Midbrain (tissue), 1 donor: ENCODE measurements around the gene CHPF2.

Experiments used
- DNase-seq: peaks from one replicate; lab custom pipeline; 2025; lab: John Stamatoyannopoulos, UW

CHPF2 gene

DNA sequence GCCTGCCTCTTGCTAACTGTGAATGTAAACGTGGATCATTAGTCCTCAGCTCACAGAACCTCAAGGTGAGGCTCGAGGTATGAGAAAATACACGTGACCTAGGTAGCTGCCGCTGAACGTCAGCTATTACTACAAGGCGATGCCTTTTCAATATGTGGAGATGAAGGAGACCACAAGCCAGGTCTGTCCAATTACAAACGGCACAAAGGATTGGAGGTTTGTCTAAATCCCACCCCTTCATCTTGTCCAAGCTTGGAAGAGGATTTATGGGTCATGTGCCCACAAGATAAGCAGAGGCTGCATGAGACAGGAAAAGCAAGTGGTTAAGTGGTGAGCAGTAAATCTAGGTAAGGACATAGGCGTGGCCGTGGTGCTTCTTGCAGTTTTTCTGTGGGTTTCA is 25.4 kb upstream of the CHPF2 start:
- no peak for DNase-seq

DNA sequence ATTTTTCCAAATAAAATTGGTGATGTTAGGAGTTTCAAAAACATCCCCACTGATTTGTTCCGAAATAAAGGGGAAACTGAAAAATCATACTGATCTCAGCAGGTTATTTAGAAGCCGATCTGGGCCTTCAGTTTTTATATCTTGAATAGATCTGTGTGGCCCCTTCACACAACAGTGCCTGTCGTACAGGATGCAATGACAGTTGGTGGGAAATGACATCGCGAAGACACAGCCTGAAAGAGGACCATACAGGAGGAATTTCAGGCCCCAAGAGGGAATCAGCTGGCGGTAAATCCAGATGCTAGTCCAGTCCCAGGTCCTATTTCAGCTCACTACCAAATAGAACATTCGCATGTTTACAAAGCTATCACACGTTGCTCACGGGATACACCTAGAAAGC is 25.0 kb upstream of the CHPF2 start:
- no peak for DNase-seq

DNA sequence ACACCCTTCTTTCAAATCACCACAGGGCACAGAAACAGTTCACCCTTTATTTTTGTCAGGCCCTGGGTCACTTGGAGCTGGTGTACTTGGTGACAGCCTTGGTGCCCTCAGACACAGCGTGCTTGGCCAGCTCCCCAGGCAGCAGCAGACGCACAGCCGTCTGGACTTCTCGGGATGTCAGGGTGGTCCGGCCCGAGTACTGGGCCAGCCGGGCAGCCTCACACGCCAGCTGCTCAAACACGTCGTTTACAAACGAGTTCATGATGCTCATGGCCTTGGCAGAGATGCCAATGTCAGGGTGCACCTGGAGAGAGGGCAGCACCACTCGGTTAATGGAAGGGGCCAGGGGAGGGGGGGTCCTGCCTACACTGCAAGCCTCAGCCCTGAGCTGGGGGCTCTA is 24.5 kb upstream of the CHPF2 start:
- DNase-seq: no peak

DNA sequence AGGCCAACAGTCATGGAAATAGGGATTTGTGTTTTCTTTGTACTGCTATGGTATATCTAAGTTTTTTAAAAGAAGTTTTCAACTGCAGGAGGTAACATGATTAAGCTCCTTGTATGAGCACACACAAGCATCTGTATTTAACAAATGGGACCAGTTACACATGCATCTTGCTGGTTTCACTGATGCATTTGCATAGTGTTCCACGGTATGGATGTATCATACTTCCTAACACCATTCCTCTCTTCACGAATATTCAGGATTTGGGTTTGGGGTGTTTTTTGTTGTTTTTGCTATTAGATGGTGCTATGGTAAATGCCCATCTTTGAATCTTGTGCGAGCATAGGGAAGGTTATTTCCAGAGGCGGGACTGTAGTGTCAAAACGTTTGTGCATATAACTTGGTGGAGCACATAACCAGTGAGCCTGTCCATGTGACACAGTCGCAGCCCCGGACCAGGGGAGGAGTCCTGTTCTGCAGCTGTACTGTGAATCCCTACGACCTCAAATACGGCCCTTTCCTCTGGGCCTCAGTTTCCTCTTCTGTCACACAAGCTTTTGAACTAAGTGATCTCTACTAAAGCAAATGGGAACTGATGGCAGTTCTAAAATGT is 23.9 kb upstream of the CHPF2 start:
- DNase-seq: no peak

DNA sequence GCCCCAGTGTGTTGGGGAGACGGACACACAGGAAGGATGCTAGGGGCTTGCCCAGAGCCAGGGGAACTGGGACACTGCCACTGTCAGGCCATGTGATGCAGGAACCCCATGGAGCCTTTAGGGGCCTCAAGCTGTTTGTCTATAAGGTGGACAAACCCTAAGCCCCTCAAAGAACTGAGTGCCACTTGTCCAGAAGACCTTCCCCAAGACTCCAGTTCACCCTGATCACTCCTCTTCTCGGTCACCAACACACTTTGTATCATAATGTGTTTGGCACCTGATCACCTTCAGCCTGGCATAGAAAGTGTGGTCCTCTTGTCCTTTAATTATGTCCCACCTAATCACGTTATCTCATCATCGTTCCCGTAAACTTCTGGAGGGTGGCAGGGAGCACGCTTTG is 22.7 kb upstream of the CHPF2 start:
- no peak for DNase-seq

DNA sequence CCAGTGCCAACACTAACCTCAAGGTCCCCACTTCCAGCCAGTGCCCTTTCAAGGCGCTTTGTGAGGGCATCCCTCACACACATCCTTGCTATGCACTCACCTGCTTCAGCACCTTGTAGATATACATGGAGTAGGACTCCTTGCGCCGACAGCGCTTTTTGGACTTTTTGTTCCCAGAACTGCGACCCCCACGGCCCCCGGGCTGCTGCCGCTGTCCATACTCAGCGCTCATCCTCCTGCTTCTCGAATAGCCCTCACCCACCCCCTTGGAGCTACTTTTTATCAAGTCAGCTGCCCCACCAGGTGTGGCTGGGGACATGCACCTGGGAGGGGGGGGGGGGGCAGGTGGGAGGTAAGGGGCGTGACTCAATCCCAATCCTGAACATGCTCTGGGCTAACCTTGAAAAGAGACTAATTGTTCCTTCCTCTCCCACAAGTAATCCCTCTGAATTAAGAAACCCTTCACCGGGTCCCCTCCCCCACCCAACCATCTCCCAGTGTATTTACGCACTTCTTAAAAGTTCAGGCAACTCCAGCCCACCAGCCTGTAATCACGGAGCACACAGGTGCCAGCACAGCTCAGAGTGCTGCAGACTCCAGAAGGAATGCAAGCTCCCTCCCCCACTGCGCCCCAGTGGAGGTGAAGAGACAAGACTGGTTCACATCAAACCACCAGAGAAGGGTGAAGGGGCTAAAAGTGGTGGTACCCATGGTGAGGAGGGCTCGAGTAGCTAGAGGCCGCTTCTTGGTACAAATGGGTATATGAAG is 22.0 kb upstream of the CHPF2 start, which contains the start of gene H2BK1:
Gene H2BK1, minus strand, starts transcription at position 402 of the 768 bp plus-strand sequence. Its CDS starts 170 bp downstream, at position 232.
- DNase-seq: no peak

DNA sequence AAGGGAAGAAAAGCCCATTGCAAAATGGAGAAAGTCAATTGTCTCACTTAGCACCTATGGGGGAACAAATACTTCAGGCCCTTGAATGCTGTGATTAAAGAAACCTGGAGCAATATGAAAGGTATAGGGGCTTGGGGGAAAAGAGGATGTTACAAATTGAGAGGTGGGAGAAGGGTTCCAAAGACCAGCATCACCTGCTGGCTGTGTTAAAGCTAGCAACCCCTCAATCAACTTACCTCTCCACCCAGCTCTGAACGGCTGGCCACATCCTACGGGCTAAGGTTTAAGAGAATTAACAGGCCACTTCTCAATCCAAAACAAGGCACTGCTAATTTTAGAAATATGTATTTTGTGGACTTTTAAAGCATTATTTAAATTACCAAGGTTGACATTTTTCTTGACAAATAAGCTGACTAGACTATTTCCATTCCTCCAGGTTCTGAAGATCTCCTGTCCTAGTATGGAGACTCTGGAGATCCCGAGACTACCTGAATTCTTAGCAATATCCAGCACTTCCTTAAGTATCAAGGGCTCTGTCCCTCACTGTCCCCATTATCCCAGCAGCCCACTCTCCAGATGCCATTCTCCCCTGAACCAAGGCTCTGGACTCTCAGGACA is 21.0 kb upstream of the CHPF2 start:
- no peak for DNase-seq

DNA sequence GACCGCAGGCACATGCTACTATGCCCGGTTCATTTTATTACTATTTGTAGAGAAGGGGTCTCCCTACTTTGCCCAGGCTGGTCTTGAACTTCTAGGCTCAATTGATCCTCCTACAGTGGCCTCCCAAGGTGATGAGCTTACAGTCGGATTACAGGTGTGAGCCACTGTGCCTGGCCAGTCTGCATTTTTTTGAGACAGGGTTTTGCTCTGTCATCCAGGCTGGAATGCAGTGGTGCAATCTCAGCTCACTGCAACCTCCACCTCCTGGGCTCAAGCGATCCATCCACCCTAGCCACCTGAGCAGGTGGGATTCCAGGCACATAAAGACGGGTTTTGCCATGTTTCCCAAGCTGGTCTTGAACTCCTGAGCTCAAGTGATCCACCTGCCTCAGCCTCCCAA is 19.7 kb upstream of the CHPF2 start:
- no peak for DNase-seq

DNA sequence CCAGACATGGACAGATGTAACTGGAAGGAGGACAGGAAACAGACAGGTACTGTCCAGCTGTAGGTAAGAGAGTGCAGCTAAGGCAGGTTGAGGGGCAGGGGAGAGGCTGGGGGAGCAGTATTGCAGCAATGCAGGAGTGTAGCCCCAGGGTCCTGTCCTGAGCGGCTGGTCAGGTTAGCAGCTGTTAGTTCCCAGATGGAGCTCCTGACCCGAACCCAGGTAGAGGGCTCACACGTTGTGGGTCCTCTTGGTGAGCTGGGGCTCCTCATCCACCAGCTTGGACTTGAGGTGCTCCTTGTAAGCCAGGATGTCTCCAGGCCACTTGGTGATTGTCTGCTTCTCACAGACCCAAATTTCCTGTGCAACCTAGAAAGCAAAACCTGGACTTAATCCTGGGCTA is 18.5 kb upstream of the CHPF2 start:
- DNase-seq: no peak

DNA sequence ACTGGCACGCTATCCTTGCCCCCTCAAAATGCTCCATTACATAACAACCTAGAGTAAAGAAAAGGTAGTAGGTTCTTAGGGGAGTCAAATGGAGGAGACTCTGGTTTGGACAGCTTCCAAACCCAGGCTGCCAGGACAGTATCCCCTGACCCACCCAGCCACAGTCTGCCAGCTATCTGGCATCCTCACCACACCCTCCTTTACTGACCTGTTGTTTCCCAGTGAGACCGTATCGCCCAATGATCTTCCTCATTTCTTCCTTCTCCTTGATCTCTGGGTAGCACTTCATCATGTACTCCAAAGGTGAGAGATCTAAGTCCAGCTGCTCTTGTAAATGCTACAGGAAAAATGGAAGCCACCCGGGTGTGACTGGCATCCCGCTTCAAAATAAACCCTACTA is 16.9 kb upstream of the CHPF2 start:
- no peak for DNase-seq

DNA sequence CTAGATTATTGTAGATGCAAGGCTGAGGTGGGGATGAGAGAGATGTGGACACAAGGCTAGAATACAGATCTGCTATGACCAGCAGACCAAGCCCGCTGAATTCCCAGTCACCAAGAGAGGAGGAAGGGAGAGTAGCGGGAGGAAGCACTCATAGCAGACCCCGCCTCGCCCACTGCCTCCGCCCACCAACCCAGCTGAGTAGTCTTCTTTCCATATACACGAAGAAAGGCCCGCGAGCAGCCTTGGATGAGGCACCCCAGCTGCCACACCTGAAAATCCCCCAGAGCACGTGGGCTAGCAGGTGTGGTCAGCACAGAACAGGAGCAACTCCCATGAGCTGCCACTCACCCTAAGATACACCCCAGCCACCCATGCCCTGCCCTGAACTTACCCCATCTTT is 14.1 kb upstream of the CHPF2 start:
- no peak for DNase-seq

DNA sequence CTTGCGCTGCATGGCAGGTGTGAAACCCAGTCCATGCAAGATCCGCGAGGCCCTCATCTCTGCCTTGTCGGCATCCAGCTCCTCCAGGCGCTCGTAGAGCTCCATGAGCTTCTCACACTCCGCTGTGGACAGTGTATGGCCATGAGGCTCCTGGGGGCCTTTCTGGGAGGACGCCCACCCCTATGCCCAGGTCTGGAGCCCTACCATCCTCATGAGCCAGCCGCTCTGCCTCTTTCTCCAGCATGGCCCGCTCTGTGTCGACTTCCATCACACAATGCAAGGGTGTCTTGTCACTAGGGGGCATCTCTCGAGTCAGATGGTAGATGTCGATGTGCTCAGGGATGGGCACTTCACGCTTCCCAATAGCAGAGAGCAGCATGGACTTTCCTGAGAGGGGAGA is 8.6 kb upstream of the CHPF2 start:
- DNase-seq: no peak

DNA sequence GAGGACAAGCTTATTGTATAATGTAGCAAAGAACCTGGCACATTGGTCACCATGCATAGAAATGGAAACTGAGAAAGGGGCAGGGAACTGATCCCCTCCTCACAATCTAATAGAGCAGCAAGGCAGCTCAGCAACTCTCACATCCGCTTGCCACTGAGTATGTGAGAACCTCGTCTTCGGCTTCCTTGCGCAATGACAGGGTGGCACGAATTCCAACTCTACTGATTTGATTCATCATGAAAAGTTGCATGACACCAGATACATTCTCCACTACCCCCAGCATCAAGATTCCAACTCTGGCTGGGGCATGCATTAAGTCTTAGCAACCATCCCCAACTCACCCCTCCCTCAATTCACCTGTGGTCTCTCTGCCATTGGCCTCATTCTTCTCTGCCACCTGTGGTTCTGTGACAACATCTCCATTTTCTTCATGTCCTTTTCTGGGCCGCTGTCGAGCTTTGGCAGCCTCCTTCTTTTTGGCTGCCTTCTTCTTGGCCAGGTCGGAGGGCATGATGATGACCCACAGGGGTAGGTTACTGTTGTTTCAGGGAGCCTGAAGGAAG is 6.3 kb upstream of the CHPF2 start:
- no peak for DNase-seq

DNA sequence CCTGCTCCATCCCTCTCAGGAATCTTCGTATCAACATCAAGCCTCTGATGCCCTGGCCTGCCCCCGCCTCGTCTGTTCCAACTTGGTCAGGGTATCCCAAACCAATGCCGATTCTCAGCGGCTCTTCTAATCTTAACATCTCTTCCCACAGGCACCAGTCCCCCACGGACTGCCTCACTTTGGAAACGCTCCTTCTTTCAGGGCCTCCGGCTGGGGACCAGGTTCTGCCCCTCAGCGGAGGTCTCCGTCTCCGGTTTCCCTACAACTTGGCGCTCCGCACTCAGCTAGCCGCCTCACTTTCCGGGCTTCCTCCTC is 5.8 kb upstream of the CHPF2 start:
- no peak for DNase-seq

DNA sequence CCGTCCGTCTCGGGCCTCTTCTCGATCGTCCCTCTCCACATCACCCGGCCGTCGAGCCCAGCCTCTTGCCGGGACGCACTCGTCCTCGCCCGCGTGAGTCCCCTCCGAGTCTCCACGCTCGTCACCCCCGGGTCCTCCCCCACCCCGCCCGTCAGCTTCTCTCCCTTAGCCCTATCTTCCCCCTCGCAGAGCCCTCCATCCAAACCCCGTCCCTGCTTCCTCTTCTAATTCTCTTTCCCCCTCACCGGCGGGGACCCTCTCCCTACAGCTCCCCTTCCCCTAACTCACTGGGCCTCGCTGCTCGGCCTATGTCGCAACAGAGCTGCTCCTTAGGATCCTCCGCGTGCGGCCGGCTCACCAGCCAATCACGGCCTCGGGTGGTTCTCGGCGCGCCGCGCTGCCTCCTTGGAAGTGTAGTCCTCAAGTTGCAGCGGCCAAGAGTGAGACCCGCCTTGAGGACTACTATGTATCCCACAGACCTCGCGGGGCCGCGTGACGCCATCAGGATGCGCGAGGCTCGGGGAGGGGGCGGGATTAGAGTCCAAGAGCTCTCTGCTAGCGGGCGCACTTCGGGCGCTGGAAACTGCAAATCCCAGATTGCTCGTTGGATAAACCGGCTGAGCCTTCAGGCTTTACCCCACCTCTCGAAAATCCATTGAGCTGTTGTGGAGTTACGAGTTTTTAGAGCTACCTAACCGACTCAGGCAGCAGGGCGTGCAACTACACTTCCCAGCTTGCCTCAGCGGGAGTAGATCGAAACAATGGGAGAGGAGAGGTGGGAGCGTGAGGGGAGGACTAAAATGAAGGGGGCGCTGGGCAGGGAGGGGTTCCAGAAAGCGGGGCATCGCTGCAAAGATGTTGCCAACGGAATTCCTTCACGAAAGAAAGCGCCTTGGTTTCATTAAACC is 5.2 kb upstream of the CHPF2 start, which contains the start of gene ABCF2:
Gene ABCF2, minus strand, starts transcription at position 331 of the 908 bp plus-strand sequence. CDS start 747 bp downstream, outside the sequence.
- DNase-seq: peak; percentile 99

DNA sequence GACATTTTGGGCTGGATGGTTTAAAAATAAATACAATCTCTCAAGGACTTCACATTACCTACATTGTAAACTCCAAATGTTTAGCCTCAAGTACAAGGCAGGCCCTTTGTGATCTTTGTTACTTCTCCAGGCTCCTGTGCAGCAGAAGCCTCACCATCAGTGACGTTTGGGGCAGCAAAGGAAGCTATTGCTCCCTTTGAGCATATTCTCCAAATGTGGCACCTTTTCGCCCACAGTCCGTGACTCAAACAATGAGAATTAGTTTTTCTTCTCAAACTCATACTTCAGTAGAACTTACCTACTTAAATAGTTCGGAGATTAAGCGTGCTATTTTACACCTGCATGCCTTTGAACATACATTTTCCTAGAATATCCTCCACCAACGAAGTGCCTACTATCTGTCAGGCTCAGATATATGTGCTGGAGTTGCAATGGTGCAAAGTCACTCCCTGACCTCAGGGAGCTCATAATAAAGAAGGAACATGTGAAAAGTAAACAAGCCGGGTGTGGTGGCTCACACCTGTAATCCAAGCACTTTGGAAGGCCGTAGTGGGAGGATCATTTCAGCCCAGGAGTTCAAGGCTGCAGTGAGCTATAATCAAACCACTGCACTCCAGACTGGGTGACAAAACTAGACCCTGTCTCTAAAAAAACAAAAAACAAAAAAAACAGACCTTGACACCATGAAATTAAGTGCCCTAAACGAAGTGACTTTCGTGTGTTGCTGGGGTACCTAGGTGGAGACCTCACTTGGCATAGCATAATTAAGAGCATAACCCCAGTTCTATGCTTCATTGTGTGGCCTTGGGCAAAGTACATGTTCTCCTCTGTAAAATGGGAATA is 4.0 kb upstream of the CHPF2 start:
- no peak for DNase-seq

DNA sequence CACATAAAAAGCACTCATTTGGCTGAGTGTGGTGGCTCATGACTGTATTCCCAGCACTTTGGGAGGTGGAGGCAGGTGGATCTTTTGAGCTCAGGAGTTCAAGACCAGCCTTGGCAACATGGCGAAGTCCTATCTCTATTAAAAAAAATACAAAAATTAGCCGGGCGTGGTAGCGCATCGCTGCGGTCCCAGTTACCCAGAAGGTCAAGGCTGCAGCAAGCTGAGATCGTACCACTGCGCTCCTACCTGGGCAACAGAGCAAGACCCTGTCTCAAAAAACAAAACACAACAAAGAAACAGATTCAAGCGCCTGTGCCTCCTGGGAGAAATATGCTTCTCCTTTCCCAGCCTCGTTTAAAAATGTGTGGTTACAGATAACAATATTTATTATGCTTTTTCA is 3.0 kb upstream of the CHPF2 start:
- DNase-seq: no peak

DNA sequence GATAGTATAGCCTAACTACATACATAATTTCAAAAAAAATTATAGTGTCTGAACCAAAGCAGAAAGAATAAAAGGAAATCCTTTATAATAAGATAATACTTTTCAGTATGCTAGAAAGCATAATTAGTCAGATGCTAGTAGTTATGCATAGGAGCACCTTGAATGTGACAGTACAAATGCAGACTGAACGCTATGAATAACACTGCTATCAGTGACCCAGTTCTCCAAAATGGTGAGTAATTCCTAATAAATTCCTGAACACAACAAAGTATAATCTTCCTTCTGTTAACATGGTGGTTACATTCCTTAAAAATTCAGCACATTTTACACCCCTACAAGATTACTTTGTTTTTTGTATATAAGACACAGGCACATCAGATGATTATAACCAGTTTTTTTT is 1.2 kb upstream of the CHPF2 start:
- DNase-seq: no peak

DNA sequence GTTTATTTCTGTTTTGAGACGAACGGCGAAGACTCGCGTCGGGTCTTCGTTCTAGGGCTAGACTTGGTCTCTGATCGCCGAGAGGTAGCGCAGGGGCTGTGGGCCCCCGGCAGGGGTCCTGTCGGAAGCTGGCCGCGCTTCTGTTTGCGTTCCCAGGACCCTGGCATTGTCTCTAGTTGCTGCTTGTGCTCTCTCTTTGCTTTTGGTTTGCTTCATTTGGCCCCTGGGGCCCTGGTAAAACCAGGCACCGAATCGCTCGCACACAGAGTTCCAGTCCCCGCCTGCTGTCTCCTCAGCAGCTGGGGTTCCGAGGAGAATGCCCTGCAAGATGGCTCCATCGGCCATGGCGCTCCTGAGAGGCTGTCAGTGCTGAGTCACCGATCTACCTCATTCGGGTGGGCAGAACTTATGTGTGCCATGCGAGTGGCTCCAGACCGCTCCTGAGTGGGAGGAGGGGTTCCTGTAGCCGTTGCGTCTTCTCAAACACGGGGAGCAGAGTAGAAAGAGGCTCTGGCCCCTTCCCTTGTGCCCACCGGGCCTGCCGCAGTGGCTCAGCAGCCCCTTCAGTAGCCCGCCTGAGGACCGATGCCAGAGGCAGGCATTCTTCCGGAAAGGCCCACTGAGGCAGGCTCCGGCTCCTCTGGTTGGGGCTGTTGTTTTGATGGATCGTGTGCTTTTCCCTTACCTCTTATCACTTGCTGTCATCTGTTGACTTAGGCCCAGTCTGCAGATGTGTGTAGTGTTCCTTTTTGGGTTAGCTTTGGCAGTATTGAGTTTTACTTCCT is 826 bp downstream of the CHPF2 start:
- DNase-seq: no peak

DNA sequence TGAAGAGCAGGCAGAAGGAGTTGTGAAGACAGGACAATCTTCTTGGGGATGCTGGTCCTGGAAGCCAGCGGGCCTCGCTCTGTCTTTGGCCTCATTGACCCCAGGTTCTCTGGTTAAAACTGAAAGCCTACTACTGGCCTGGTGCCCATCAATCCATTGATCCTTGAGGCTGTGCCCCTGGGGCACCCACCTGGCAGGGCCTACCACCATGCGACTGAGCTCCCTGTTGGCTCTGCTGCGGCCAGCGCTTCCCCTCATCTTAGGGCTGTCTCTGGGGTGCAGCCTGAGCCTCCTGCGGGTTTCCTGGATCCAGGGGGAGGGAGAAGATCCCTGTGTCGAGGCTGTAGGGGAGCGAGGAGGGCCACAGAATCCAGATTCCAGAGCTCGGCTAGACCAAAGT is 1.5 kb downstream of the CHPF2 start:
- no peak for DNase-seq
